Transverse colon (tissue), 4 donors: Measurements from ENCODE around the gene POLR3A.

Experiments
- POLR2A ChIP-seq: fragments of 450-650 bp; IDR thresholded peaks from one replicate; pipeline ENCODE4 v1.6.1; 2016; ENCODE audit warnings: antibody characterized with exemption, mild to moderate bottlenecking, moderate library complexity
- POLR2AphosphoS5 ChIP-seq, 3 donors: sonication (generic); formaldehyde crosslinking; IDR thresholded peaks; one replicate each; pipeline ENCODE4 v1.6.1; 2016; ENCODE audit warnings: antibody characterized with exemption in 3 of 3
- TF ChIP-seq, protein P1 (sequence below), 5 experiments: fragments of 200-600 bp in 3 of 5; fragments of 450-650 bp in 2 of 5; sonication (generic) in 3 of 5; IDR thresholded peaks; 1 replicate in 2 of 5; 2 replicates in 3 of 5; pipeline ENCODE4 v1.5.1; 2016 to 2017; ENCODE audit warnings: antibody characterized with exemption in 5 of 5, inconsistent platforms in 3 of 5, mild to moderate bottlenecking in 2 of 5, moderate library complexity in 1 of 5

GRCh38 chr10:78000956-78001472 is 28.3 kb downstream of the POLR3A start:
- TF ChIP-seq, protein P1, sequence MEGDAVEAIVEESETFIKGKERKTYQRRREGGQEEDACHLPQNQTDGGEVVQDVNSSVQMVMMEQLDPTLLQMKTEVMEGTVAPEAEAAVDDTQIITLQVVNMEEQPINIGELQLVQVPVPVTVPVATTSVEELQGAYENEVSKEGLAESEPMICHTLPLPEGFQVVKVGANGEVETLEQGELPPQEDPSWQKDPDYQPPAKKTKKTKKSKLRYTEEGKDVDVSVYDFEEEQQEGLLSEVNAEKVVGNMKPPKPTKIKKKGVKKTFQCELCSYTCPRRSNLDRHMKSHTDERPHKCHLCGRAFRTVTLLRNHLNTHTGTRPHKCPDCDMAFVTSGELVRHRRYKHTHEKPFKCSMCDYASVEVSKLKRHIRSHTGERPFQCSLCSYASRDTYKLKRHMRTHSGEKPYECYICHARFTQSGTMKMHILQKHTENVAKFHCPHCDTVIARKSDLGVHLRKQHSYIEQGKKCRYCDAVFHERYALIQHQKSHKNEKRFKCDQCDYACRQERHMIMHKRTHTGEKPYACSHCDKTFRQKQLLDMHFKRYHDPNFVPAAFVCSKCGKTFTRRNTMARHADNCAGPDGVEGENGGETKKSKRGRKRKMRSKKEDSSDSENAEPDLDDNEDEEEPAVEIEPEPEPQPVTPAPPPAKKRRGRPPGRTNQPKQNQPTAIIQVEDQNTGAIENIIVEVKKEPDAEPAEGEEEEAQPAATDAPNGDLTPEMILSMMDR (IDR thresholded peaks at IDR 0.05): no peak
- TF ChIP-seq POLR2AphosphoS5 (IDR thresholded peaks at IDR 0.05): no peak
- TF ChIP-seq POLR2A: no peak
